HEK293T (cell line): ENCODE data around the gene CXCL5.

ENCODE experiments used
- BHLHE40 ChIP-seq: fragments of 450-650 bp; IDR thresholded peaks from 2 replicates; pipeline ENCODE4 v1.6.1; 2016; ENCODE audit warnings: mild to moderate bottlenecking, moderate library complexity, borderline replicate concordance
- FOXK2 ChIP-seq: fragments of 450-650 bp; IDR thresholded peaks from 2 replicates; pipeline ENCODE4 v1.6.1; 2016; ENCODE audit warnings: mild to moderate bottlenecking
- FOXM1 ChIP-seq: fragments of 450-650 bp; IDR thresholded peaks from 2 replicates; pipeline ENCODE4 v1.6.1; 2017; ENCODE audit warnings: mild to moderate bottlenecking, borderline replicate concordance

DNA sequence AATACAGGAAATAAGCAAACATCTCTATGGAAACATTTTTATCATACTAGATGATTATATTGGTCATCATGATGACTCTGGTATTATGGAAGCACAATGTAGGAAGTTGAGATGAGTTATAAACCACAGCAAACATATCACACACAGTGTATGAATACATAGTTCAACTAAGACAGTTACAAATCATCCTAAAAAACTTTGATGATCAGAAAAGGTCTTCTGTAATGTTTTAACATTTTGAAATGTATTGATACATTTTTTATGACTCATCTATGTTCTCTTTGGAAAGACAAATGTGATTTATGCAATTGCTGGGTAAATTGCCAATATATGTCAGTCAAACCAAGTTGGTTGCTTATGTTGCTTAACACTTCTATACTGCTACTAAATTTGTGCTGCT, 35.3 kb upstream of the CXCL5 start:
- TF ChIP-seq FOXK2, result no peak
- no peak for TF ChIP-seq BHLHE40
- no peak for TF ChIP-seq FOXM1
